Measurements from ENCODE around the gene CLDN7. TPM values are rescaled to one million over a fixed set of nuclear protein-coding genes. Genes with fewer than 3 reads are reported as not detected.
A peak's percentile ranks its signal among the peaks of the same experiment; 100 is the strongest.

CLDN7 gene
- total RNA-seq, 1 experiment from 2014 or later: 286 TPM

DNA sequence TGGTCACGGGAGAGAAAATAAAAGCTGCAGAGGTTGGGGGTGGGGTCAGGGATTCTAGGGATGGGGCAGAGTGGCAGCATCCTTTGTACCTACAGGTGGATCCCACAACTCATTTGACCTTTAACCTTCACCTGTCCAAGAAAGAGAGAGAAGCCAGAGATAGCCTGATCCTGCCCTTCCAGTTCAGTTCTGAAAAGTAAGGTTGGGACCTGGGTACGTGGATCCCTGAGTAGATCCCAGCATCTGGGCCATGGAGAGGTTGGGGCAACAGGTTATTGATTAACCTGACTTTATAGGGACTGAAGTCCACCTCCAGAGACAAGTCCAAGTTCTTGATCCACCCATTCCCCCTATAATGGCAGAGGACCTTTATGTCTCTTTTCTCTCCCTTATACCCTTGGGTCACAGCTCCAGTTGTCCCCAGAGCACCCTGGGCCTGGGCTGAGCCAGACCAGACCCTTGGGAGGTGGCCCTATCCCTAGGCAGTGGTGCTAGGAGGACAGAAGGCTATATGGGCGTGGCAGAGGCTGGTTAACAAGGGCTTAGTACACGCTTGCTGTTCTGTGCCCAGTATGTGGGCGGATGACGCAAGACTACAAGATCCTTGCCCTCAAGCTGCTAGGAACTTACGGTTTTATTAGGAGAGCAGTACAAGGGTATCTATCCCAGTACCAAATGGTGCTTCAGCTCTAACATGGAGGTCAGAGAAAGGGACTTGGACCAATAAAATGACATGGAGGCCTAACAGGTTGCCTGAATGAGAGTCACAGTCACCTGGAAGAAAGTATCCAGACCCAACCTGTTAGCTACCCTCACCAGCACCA lies 3.3 kb downstream of the CLDN7 start (continued):
- TF ChIP-seq, protein P1, sequence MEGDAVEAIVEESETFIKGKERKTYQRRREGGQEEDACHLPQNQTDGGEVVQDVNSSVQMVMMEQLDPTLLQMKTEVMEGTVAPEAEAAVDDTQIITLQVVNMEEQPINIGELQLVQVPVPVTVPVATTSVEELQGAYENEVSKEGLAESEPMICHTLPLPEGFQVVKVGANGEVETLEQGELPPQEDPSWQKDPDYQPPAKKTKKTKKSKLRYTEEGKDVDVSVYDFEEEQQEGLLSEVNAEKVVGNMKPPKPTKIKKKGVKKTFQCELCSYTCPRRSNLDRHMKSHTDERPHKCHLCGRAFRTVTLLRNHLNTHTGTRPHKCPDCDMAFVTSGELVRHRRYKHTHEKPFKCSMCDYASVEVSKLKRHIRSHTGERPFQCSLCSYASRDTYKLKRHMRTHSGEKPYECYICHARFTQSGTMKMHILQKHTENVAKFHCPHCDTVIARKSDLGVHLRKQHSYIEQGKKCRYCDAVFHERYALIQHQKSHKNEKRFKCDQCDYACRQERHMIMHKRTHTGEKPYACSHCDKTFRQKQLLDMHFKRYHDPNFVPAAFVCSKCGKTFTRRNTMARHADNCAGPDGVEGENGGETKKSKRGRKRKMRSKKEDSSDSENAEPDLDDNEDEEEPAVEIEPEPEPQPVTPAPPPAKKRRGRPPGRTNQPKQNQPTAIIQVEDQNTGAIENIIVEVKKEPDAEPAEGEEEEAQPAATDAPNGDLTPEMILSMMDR (IDR thresholded peaks at IDR 0.05 in 2 of 3, conservative IDR thresholded peaks at IDR 0.05 in 1 of 3; ENCODE audit: borderline replicate concordance in 1 of 3, insufficient read depth in 1 of 3, low read depth in 2 of 3, low read length in 2 of 3): no peak

DNA sequence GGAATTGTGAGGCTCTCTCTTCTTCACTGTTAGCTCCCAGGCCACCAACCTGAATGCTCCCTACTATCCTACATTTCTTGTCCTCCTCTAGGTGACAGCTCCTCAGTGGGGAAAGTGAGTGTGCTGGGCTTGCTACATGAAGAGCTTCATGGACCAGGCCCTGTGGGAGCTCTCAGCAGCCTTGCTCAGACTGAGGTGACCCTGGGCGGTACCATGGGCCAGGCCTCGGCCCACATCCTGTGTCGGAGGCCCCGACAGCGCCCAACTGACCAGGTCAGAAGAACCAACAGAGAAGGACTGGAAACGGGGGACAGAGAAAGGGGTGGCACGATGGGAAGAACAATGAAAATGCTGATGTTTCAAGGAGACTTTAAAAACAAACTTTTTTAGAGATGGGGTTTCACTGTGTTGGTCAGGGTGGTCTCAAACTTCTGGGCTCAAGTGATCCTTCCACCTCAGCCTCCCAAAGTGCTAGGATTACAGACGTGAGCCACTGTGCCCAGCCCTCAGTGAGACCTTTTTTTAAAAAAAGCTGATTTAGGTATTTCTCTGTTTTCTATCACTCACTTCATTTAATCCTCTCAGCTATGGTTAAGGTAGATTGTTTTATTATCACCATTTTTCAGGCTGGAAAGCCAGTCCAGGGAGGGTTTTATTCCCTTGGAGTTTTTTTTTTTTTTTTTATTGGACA lies 5.4 kb downstream of the CLDN7 start:
- H3K79me2 ChIP-seq (ENCODE audit: insufficient read depth, low read length): peaks cover 78% of the 10 kb centered on the region
- no TSS peak for BruUV-seq (replicated peaks)
- ChIA-PET CTCF (no interaction called here), POLR2A (no interaction called here), RAD21 (ENCODE audit: low non-redundant PET in 1 of 2, low total read pairs in 2 of 2, uncharacterized antibody in 2 of 2, unreplicated experiment in 2 of 2) (no interaction called here)
- H3K27me3 ChIP-seq (ENCODE audit: insufficient read depth, low read length): no peaks in the 10 kb centered on the region
- no peak overlapping the region for H2AFZ ChIP-seq (ENCODE audit: low read depth, low read length, poor library complexity, severe bottlenecking)
- H3K4me1 ChIP-seq (ENCODE audit: control insufficient read depth in 1 of 2, insufficient read depth in 2 of 2, low read length in 2 of 2): peaks cover 21 to 33% of the 10 kb centered on the region in 2 experiments
- H3K9me3 ChIP-seq (ENCODE audit: control insufficient read depth in 1 of 2, insufficient read depth in 1 of 2, low read depth in 1 of 2, low read length in 2 of 2): no peaks in the 10 kb centered on the region
- no peak overlapping the region for H3K4me2 ChIP-seq (ENCODE audit: low read length)
- TF ChIP-seq ELF1 (IDR thresholded peaks at IDR 0.05; ENCODE audit: borderline replicate concordance, low read depth) (no peak), POLR2AphosphoS5 (IDR thresholded peaks at IDR 0.05; ENCODE audit: low read depth, low read length) (peak; percentile 53), JUND (IDR thresholded peaks at IDR 0.05) (0 out of 2 replicates have a peak, but pooled peaks have one; percentile 4)
- H3K9ac ChIP-seq (ENCODE audit: low read length): no peak overlapping the region
- H4K20me1 ChIP-seq (ENCODE audit: insufficient read depth): peaks cover 5% of the 10 kb centered on the region; the same call in 1 of the 2 replicates
- peak overlapping the region; percentile 16; the same call in 1 of the 2 replicates for H3K27ac ChIP-seq (ENCODE audit: low read depth, low read length)
- no peak for ATAC-seq
- peaks cover 16 to 32% of the 10 kb centered on the region in 2 experiments for H3K36me3 ChIP-seq (ENCODE audit: control insufficient read depth in 1 of 2, insufficient read depth in 2 of 2, low read length in 2 of 2)
- H3K9me2 ChIP-seq (ENCODE audit: insufficient read depth): no peaks in the 10 kb centered on the region
- intact Hi-C loops (cut with micrococcal nuclease): no loop called here
- no peak overlapping the region for H3K4me3 ChIP-seq (replicated peaks in 1 of 2; ENCODE audit: low read depth in 1 of 2, low read length in 2 of 2)
- DNase-seq (ENCODE audit: low read depth, low spot score): no peak

Data from HCT116 (cell line).